Measurements from ENCODE around the gene C11orf24.

The C11orf24 gene

GRCh38 chr11:68279676-68280075 is 7.9 kb upstream of the C11orf24 start:
- no peak overlapping the region for H3K4me2 ChIP-seq (ENCODE audit: low read length)
- no peak overlapping the region for H2BK12ac ChIP-seq (ENCODE audit: low read length)
- no peak overlapping the region for H4K91ac ChIP-seq (ENCODE audit: low read depth, low read length)
- no peak overlapping the region for H3K4ac ChIP-seq (ENCODE audit: low read depth, low read length)
- H3K79me2 ChIP-seq (ENCODE audit: control insufficient read depth, insufficient read depth, low read length, poor library complexity): no peaks in the 10 kb centered on the region
- no peaks in the 10 kb centered on the region for H3K4me1 ChIP-seq (ENCODE audit: control insufficient read depth in 1 of 2, insufficient read depth in 2 of 2, low read length in 2 of 2)
- no peaks in the 10 kb centered on the region for H3K27me3 ChIP-seq (ENCODE audit: insufficient read depth, low read length)
- H2AFZ ChIP-seq (ENCODE audit: insufficient read depth, low read length, poor library complexity): no peak overlapping the region
- no peak overlapping the region for H3K14ac ChIP-seq (ENCODE audit: low read length)
- no peaks in the 10 kb centered on the region for H3K79me1 ChIP-seq (ENCODE audit: low read length)
- no peak overlapping the region for H2AK5ac ChIP-seq (ENCODE audit: low read length)
- H2BK5ac ChIP-seq (ENCODE audit: low read depth, low read length, poor library complexity): no peak overlapping the region
- H3K9ac ChIP-seq (ENCODE audit: low read length): no peak overlapping the region
- H3K27ac ChIP-seq (ENCODE audit: low read depth, low read length): no peak overlapping the region
- H3K18ac ChIP-seq (ENCODE audit: low read length): no peak overlapping the region
- no peak overlapping the region for H2BK120ac ChIP-seq (ENCODE audit: insufficient read depth, low read length, poor library complexity)
- H3K36me3 ChIP-seq (ENCODE audit: control insufficient read depth in 1 of 2, insufficient read depth in 2 of 2, low read length in 2 of 2): no peaks in the 10 kb centered on the region
- H4K12ac ChIP-seq (ENCODE audit: low read depth, low read length): no peak overlapping the region
- no peak overlapping the region for H3K23ac ChIP-seq (ENCODE audit: low read length)
- H3K4me3 ChIP-seq (ENCODE audit: low read depth, low read length): no peak overlapping the region
- no peak for DNase-seq
- WGBS (ENCODE audit: extremely low coverage, insufficient coverage, insufficient read length): no CpG with 5 or more reads among the region's 5 CpGs
- H3K9me3 ChIP-seq (ENCODE audit: insufficient read depth, low read depth, low read length): no peaks in the 10 kb centered on the region
- no peak overlapping the region for H4K8ac ChIP-seq (ENCODE audit: low read depth, low read length)

- Histone ChIP-seq H2BK12ac (ENCODE audit: low read length) (no peak overlapping the region), H3K27me3 (ENCODE audit: insufficient read depth, low read length) (no peaks in the 10 kb centered on the region), H3K4ac (ENCODE audit: low read depth, low read length) (no peak overlapping the region), H2BK5ac (ENCODE audit: low read depth, low read length, poor library complexity) (no peak overlapping the region), H3K79me1 (ENCODE audit: low read length) (peaks cover 6% of the 10 kb centered on the region), H3K4me1 (ENCODE audit: control insufficient read depth in 1 of 2, insufficient read depth in 2 of 2, low read length in 2 of 2) (no peaks in the 10 kb centered on the region), H3K9me3 (ENCODE audit: insufficient read depth, low read depth, low read length) (no peaks in the 10 kb centered on the region), H2AFZ (ENCODE audit: insufficient read depth, low read length, poor library complexity) (no peak overlapping the region), H3K27ac (ENCODE audit: low read depth, low read length) (no peak overlapping the region), H4K91ac (ENCODE audit: low read depth, low read length) (no peak overlapping the region), H3K36me3 (ENCODE audit: control insufficient read depth in 1 of 2, insufficient read depth in 2 of 2, low read length in 2 of 2) (no peaks in the 10 kb centered on the region), H3K9ac (ENCODE audit: low read length) (no peak overlapping the region), H3K18ac (ENCODE audit: low read length) (no peak overlapping the region), H3K4me2 (ENCODE audit: low read length) (no peak overlapping the region), H3K14ac (ENCODE audit: low read length) (no peak overlapping the region), H3K23ac (ENCODE audit: low read length) (no peak overlapping the region), H4K8ac (ENCODE audit: low read depth, low read length) (no peak overlapping the region), H3K79me2 (ENCODE audit: control insufficient read depth, insufficient read depth, low read length, poor library complexity) (peaks cover 3% of the 10 kb centered on the region), H2AK5ac (ENCODE audit: low read length) (no peak overlapping the region), H3K4me3 (ENCODE audit: low read depth, low read length) (no peak overlapping the region), H4K12ac (ENCODE audit: low read depth, low read length) (no peak overlapping the region), H2BK120ac (ENCODE audit: insufficient read depth, low read length, poor library complexity) (no peak overlapping the region)
- WGBS (ENCODE audit: extremely low coverage, insufficient coverage, insufficient read length): no CpG with 5 or more reads among the region's 6 CpGs
- no peak for DNase-seq
Measured at GRCh38 chr11:68276861-68277260, 5.1 kb upstream of the C11orf24 start.

GRCh38 chr11:68275721-68276507 is 4.1 kb upstream of the C11orf24 start:
- H3K79me2 ChIP-seq (ENCODE audit: control insufficient read depth, insufficient read depth, low read length, poor library complexity): peaks cover 8% of the 10 kb centered on the region

GRCh38 chr11:68274306-68274705 is 2.5 kb upstream of the C11orf24 start:
- H3K9me3 ChIP-seq (ENCODE audit: insufficient read depth, low read depth, low read length): no peaks in the 10 kb centered on the region
- H3K4me3 ChIP-seq (ENCODE audit: low read depth, low read length): no peak overlapping the region
- H2BK120ac ChIP-seq (ENCODE audit: insufficient read depth, low read length, poor library complexity): no peak overlapping the region
- no CpG with 5 or more reads among the region's 1 CpG for WGBS (ENCODE audit: extremely low coverage, insufficient coverage, insufficient read length)
- no peak overlapping the region for H2BK12ac ChIP-seq (ENCODE audit: low read length)
- H2AFZ ChIP-seq (ENCODE audit: insufficient read depth, low read length, poor library complexity): no peak overlapping the region
- H3K27ac ChIP-seq (ENCODE audit: low read depth, low read length): no peak overlapping the region
- no peak overlapping the region for H4K12ac ChIP-seq (ENCODE audit: low read depth, low read length)
- H2BK5ac ChIP-seq (ENCODE audit: low read depth, low read length, poor library complexity): no peak overlapping the region
- H3K23ac ChIP-seq (ENCODE audit: low read length): no peak overlapping the region
- peaks cover 11% of the 10 kb centered on the region for H3K79me1 ChIP-seq (ENCODE audit: low read length)
- H3K9ac ChIP-seq (ENCODE audit: low read length): no peak overlapping the region
- H2AK5ac ChIP-seq (ENCODE audit: low read length): no peak overlapping the region
- no peak overlapping the region for H3K4ac ChIP-seq (ENCODE audit: low read depth, low read length)
- no peak for DNase-seq
- H4K8ac ChIP-seq (ENCODE audit: low read depth, low read length): no peak overlapping the region
- peaks cover 0 to 4% of the 10 kb centered on the region in 2 experiments for H3K4me1 ChIP-seq (ENCODE audit: control insufficient read depth in 1 of 2, insufficient read depth in 2 of 2, low read length in 2 of 2)
- H4K91ac ChIP-seq (ENCODE audit: low read depth, low read length): no peak overlapping the region
- H3K4me2 ChIP-seq (ENCODE audit: low read length): no peak overlapping the region
- H3K14ac ChIP-seq (ENCODE audit: low read length): no peak overlapping the region
- H3K36me3 ChIP-seq (ENCODE audit: control insufficient read depth in 1 of 2, insufficient read depth in 2 of 2, low read length in 2 of 2): peaks cover 0 to 2% of the 10 kb centered on the region in 2 experiments
- H3K79me2 ChIP-seq (ENCODE audit: control insufficient read depth, insufficient read depth, low read length, poor library complexity): peaks cover 8% of the 10 kb centered on the region
- no peaks in the 10 kb centered on the region for H3K27me3 ChIP-seq (ENCODE audit: insufficient read depth, low read length)
- H3K18ac ChIP-seq (ENCODE audit: low read length): no peak overlapping the region

More at GRCh38 chr11:68275721-68276507, 4.1 kb upstream of the C11orf24 start:
- Histone ChIP-seq H3K4me3 (ENCODE audit: low read depth, low read length) (no peak overlapping the region), H2BK5ac (ENCODE audit: low read depth, low read length, poor library complexity) (no peak overlapping the region), H4K12ac (ENCODE audit: low read depth, low read length) (no peak overlapping the region), H2BK12ac (ENCODE audit: low read length) (no peak overlapping the region), H3K9ac (ENCODE audit: low read length) (no peak overlapping the region), H3K36me3 (ENCODE audit: control insufficient read depth in 1 of 2, insufficient read depth in 2 of 2, low read length in 2 of 2) (no peaks in the 10 kb centered on the region), H2AFZ (ENCODE audit: insufficient read depth, low read length, poor library complexity) (no peak overlapping the region), H2AK5ac (ENCODE audit: low read length) (no peak overlapping the region), H3K4me2 (ENCODE audit: low read length) (no peak overlapping the region), H4K8ac (ENCODE audit: low read depth, low read length) (no peak overlapping the region), H3K18ac (ENCODE audit: low read length) (no peak overlapping the region), H3K27ac (ENCODE audit: low read depth, low read length) (no peak overlapping the region), H3K79me1 (ENCODE audit: low read length) (peaks cover 11% of the 10 kb centered on the region), H2BK120ac (ENCODE audit: insufficient read depth, low read length, poor library complexity) (no peak overlapping the region), H3K4me1 (ENCODE audit: control insufficient read depth in 1 of 2, insufficient read depth in 2 of 2, low read length in 2 of 2) (no peaks in the 10 kb centered on the region), H3K14ac (ENCODE audit: low read length) (no peak overlapping the region), H4K91ac (ENCODE audit: low read depth, low read length) (no peak overlapping the region), H3K4ac (ENCODE audit: low read depth, low read length) (no peak overlapping the region), H3K23ac (ENCODE audit: low read length) (no peak overlapping the region), H3K9me3 (ENCODE audit: insufficient read depth, low read depth, low read length) (no peaks in the 10 kb centered on the region), H3K27me3 (ENCODE audit: insufficient read depth, low read length) (no peaks in the 10 kb centered on the region)
- WGBS (ENCODE audit: extremely low coverage, insufficient coverage, insufficient read length): no CpG with 5 or more reads among the region's 14 CpGs
- DNase-seq: peak; percentile 58 to 85

Measured in trophoblast cell (in vitro differentiated cells and primary cell).